NCI-H1092 treated with DMSO at 0.1 percent for 48 hours (cell line): ENCODE measurements around the gene P2RX7.

ENCODE experiments used
- DNase-seq: peaks from one replicate; lab custom pipeline; 2025; lab: John Stamatoyannopoulos, UW

P2RX7 gene

GRCh38 chr12:121110211-121110940, 22.3 kb upstream of the P2RX7 start:
- DNase-seq, result peak; percentile 16

- DNase-seq, result no peak
Observed at GRCh38 chr12:121111684-121112083, 21.0 kb upstream of the P2RX7 start.

- no peak for DNase-seq
Observed at GRCh38 chr12:121112496-121112895, 20.2 kb upstream of the P2RX7 start.

- DNase-seq, result no peak
Observed at GRCh38 chr12:121113057-121113456, 19.6 kb upstream of the P2RX7 start.

GRCh38 chr12:121114019-121114639, 18.5 kb upstream of the P2RX7 start:
- no peak for DNase-seq

GRCh38 chr12:121114806-121115205, 17.9 kb upstream of the P2RX7 start:
- no peak for DNase-seq

- no peak for DNase-seq
Observed at GRCh38 chr12:121115530-121115929, 17.1 kb upstream of the P2RX7 start.

GRCh38 chr12:121116318-121117225, 16.1 kb upstream of the P2RX7 start:
- DNase-seq, result no peak

- no peak for DNase-seq
Observed at GRCh38 chr12:121117226-121117777, 15.4 kb upstream of the P2RX7 start.

- no peak for DNase-seq
Observed at GRCh38 chr12:121120323-121120722, 12.4 kb upstream of the P2RX7 start.

- no peak for DNase-seq
Observed at GRCh38 chr12:121120989-121121755, 11.5 kb upstream of the P2RX7 start.

GRCh38 chr12:121121805-121122204, 10.9 kb upstream of the P2RX7 start:
- DNase-seq, result no peak

GRCh38 chr12:121123488-121123887, 9.2 kb upstream of the P2RX7 start:
- DNase-seq, result no peak

- no peak for DNase-seq
Observed at GRCh38 chr12:121124402-121125109, 8.1 kb upstream of the P2RX7 start.

GRCh38 chr12:121127501-121127900, 5.2 kb upstream of the P2RX7 start:
- no peak for DNase-seq

- no peak for DNase-seq
Observed at GRCh38 chr12:121128908-121129810, 3.5 kb upstream of the P2RX7 start.

GRCh38 chr12:121129811-121130147, 2.9 kb upstream of the P2RX7 start:
- DNase-seq, result no peak

- DNase-seq, result no peak
Observed at GRCh38 chr12:121130866-121131373, 1.8 kb upstream of the P2RX7 start.

- no peak for DNase-seq
Observed at GRCh38 chr12:121131941-121132341, 735 bp upstream of the P2RX7 start.

- no peak for DNase-seq
Observed at GRCh38 chr12:121133838-121134237, 1.2 kb downstream of the P2RX7 start.
